Keratinocyte (primary cell): ENCODE measurements around the gene EYA4. TPM values are rescaled to one million over a fixed set of nuclear protein-coding genes. Genes with fewer than 3 reads are reported as not detected.

Experiments
- DNase-seq: peaks from one replicate; pipeline ENCODE4 v3.0.0-alpha.2; 2011; ENCODE audit warnings: low read depth, missing footprints, low spot score
- FAIRE-seq: peaks from 2 replicates; lab custom pipeline; 2011; peaks lifted over from hg19 to GRCh38; lab: Jason Lieb, UNC
- H2AFZ ChIP-seq: 2 replicates; pipeline ENCODE4 v1.6.0; 2012; ENCODE audit warnings: low read length, control low read depth, inconsistent platforms; ENCODE audit not compliant: control insufficient read depth
- H3K27ac ChIP-seq: 2 replicates; pipeline ENCODE4 v1.5.1; 2011; ENCODE audit warnings: low read length; ENCODE audit not compliant: control insufficient read depth, insufficient read depth
- H3K27me3 ChIP-seq: 3 replicates; pipeline ENCODE4 v1.6.0; 2011; ENCODE audit warnings: low read length; ENCODE audit not compliant: control insufficient read depth, insufficient read depth; ENCODE audit errors: extremely low read depth
- H3K36me3 ChIP-seq, 2 experiments: 2 replicates in 1 of 2; 3 replicates in 1 of 2; pipeline ENCODE4 v1.5.1; 2011; ENCODE audit warnings: low read length in 2 of 2, mild to moderate bottlenecking in 1 of 2; ENCODE audit not compliant: control insufficient read depth in 2 of 2, insufficient read depth in 2 of 2; ENCODE audit errors: extremely low read depth in 1 of 2
- H3K4me1 ChIP-seq: 3 replicates; pipeline ENCODE4 v1.5.1; 2011; ENCODE audit warnings: low read length; ENCODE audit not compliant: control insufficient read depth, insufficient read depth; ENCODE audit errors: extremely low read depth
- H3K4me2 ChIP-seq: 3 replicates; pipeline ENCODE4 v1.6.0; 2011; ENCODE audit warnings: low read depth, low read length; ENCODE audit not compliant: control insufficient read depth, insufficient read depth; ENCODE audit errors: extremely low read depth
- H3K4me3 ChIP-seq, 3 experiments: fragments of 200-600 bp in 1 of 3; sonication (generic) in 1 of 3; 2 replicates in 2 of 3; 3 replicates in 1 of 3; pipeline ENCODE4 v1.5.1; 2011 to 2016; ENCODE audit warnings: low read length in 3 of 3, mild to moderate bottlenecking in 3 of 3, control low read depth in 2 of 3, inconsistent platforms in 1 of 3, low read depth in 1 of 3, mixed read lengths in 1 of 3, mixed run types in 1 of 3, moderate library complexity in 1 of 3; ENCODE audit not compliant: control insufficient read depth in 2 of 3, insufficient read depth in 2 of 3; ENCODE audit errors: extremely low read depth in 1 of 3
- H3K79me2 ChIP-seq: 2 replicates; pipeline ENCODE4 v1.6.0; 2012; ENCODE audit warnings: low read length; ENCODE audit not compliant: control insufficient read depth, insufficient read depth
- H3K9ac ChIP-seq: 3 replicates; pipeline ENCODE4 v1.6.0; 2011; ENCODE audit warnings: low read length; ENCODE audit not compliant: control insufficient read depth, insufficient read depth; ENCODE audit errors: extremely low read depth
- H3K9me1 ChIP-seq: 3 replicates; pipeline ENCODE4 v1.6.0; 2011; ENCODE audit warnings: low read length; ENCODE audit not compliant: control insufficient read depth, insufficient read depth; ENCODE audit errors: extremely low read depth
- H3K9me3 ChIP-seq: 2 replicates; pipeline ENCODE4 v1.5.1; 2012; ENCODE audit warnings: low read depth, low read length; ENCODE audit not compliant: control insufficient read depth
- H4K20me1 ChIP-seq: 3 replicates; pipeline ENCODE4 v1.6.0; 2011; ENCODE audit warnings: low read length; ENCODE audit not compliant: control insufficient read depth, insufficient read depth; ENCODE audit errors: extremely low read depth
- EZH2 ChIP-seq: IDR thresholded peaks from one replicate; pipeline ENCODE4 v1.6.1; 2012; ENCODE audit warnings: inconsistent platforms, mild to moderate bottlenecking, low read length, moderate library complexity
- dilution Hi-C: fragments of 300-500 bp; cut with MboI; formaldehyde crosslinking; loops from one replicate; pipeline ENCODE4 v1.7.0; 2020; ENCODE audit warnings: low sequenced_read_pairs; ENCODE audit not compliant: extremely low pct_ligation_motif_present
- polyA plus RNA-seq, 5 experiments: library from polyadenylated mRNA; depleted of rRNA in 3 of 5; stranded (reverse) in 3 of 5; stranded (forward) in 1 of 5; unstranded in 1 of 5; fragments of >200 nt; gene quantifications; 1 replicate in 1 of 5; 2 replicates in 3 of 5; 3 replicates in 1 of 5; pipeline versions ENCODE4 v1.2.1 to v1.2.3, GENCODE V29; 2011 to 2012; ENCODE audit warnings: missing spikeins in 2 of 5, low read depth in 1 of 5, low replicate concordance in 1 of 5
- TF ChIP-seq, protein P1 (sequence below), 3 experiments: IDR thresholded peaks in 1 of 3; conservative IDR thresholded peaks in 1 of 3; optimal IDR thresholded peaks in 1 of 3; 2 replicates in 2 of 3; 3 replicates in 1 of 3; pipeline versions ENCODE3 to v1.5.1; 2011; ENCODE audit warnings: low read length in 3 of 3, mild to moderate bottlenecking in 3 of 3, moderate library complexity in 2 of 3, control low read depth in 1 of 3, inconsistent platforms in 1 of 3; ENCODE audit not compliant: insufficient read depth in 2 of 3; ENCODE audit errors: extremely low read depth in 1 of 3

Gene EYA4
- polyA plus RNA-seq, 1 donor (not counting 4 experiments of a cell fraction or from before 2014, with no cell fraction given) = 0.01 TPM

DNA sequence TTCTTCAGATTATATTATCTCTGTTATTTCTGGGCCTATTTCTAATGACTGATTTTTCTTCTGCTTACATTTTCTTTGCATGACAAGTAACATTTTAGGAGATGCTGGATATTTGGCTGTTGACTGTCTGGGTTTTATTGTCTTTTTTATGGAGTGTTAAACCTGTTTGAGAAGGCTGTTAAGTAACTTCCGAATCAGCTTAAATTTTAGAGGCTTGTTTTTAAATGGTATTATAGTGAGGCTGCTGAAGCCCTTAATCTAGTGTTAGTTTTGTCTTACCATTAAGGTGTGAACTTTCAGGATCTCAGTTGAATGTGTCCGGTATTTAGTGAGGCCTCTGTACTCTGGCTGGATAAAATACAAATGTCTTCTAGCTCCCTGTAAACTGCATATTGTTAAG, 109.8 kb downstream of the EYA4 start:
- no peaks in the 10 kb centered on the region for H3K4me1 ChIP-seq
- dilution Hi-C loops = no loop called here
- H3K27me3 ChIP-seq = no peaks in the 10 kb centered on the region
- FAIRE-seq = no peak
- no peak overlapping the region for H3K9ac ChIP-seq
- DNase-seq = no peak
- no peaks in the 10 kb centered on the region for H4K20me1 ChIP-seq
- H3K9me1 ChIP-seq = no peaks in the 10 kb centered on the region
- no peak overlapping the region for H2AFZ ChIP-seq
- TF ChIP-seq, protein P1, sequence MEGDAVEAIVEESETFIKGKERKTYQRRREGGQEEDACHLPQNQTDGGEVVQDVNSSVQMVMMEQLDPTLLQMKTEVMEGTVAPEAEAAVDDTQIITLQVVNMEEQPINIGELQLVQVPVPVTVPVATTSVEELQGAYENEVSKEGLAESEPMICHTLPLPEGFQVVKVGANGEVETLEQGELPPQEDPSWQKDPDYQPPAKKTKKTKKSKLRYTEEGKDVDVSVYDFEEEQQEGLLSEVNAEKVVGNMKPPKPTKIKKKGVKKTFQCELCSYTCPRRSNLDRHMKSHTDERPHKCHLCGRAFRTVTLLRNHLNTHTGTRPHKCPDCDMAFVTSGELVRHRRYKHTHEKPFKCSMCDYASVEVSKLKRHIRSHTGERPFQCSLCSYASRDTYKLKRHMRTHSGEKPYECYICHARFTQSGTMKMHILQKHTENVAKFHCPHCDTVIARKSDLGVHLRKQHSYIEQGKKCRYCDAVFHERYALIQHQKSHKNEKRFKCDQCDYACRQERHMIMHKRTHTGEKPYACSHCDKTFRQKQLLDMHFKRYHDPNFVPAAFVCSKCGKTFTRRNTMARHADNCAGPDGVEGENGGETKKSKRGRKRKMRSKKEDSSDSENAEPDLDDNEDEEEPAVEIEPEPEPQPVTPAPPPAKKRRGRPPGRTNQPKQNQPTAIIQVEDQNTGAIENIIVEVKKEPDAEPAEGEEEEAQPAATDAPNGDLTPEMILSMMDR (optimal IDR thresholded peaks at IDR 0.05 in 1 of 3, IDR thresholded peaks at IDR 0.05 in 1 of 3, conservative IDR thresholded peaks at IDR 0.05 in 1 of 3; ENCODE audit: extremely low read depth in 1 of 3, insufficient read depth in 2 of 3, low read length in 3 of 3) = no peak
- TF ChIP-seq EZH2 = no peak
- H3K9me3 ChIP-seq = no peaks in the 10 kb centered on the region
- no peak overlapping the region for H3K4me2 ChIP-seq
- H3K79me2 ChIP-seq = no peaks in the 10 kb centered on the region
- H3K27ac ChIP-seq = no peak overlapping the region
- no peaks in the 10 kb centered on the region for H3K36me3 ChIP-seq
- no peak overlapping the region for H3K4me3 ChIP-seq

DNA sequence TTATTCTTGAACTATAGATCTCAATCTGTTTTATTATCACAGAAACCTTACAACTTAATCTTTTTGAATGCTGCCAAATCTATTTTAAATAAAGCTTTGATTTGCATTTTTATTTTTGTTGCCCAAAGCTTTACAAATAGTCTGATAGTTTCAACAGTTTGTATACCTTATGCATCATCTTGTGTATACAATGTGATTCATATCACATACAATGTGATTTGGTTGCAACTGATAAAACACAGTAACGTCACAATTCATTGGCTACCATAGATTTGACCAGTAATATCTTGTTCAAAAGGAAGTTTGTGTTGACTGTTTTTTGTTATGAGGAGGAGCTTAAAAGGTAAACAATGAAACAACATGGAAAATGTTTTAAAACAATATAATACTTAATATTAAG, 110.9 kb downstream of the EYA4 start:
- Histone ChIP-seq H3K27ac (no peak overlapping the region), H3K79me2 (no peaks in the 10 kb centered on the region), H3K27me3 (no peaks in the 10 kb centered on the region), H4K20me1 (no peaks in the 10 kb centered on the region), H3K4me3 (no peak overlapping the region), H2AFZ (no peak overlapping the region), H3K4me1 (no peaks in the 10 kb centered on the region), H3K9me1 (no peaks in the 10 kb centered on the region), H3K9me3 (no peaks in the 10 kb centered on the region), H3K4me2 (no peak overlapping the region), H3K9ac (no peak overlapping the region), H3K36me3 (no peaks in the 10 kb centered on the region)
- DNase-seq (no peak), FAIRE-seq (no peak)
- dilution Hi-C loops = no loop called here
- TF ChIP-seq, protein P1 (optimal IDR thresholded peaks at IDR 0.05 in 1 of 3, IDR thresholded peaks at IDR 0.05 in 1 of 3, conservative IDR thresholded peaks at IDR 0.05 in 1 of 3; ENCODE audit: extremely low read depth in 1 of 3, insufficient read depth in 2 of 3, low read length in 3 of 3) = no peak
- no peak for TF ChIP-seq EZH2
